ENCODE results near the gene PCDH9.

PCDH9 gene

DNA sequence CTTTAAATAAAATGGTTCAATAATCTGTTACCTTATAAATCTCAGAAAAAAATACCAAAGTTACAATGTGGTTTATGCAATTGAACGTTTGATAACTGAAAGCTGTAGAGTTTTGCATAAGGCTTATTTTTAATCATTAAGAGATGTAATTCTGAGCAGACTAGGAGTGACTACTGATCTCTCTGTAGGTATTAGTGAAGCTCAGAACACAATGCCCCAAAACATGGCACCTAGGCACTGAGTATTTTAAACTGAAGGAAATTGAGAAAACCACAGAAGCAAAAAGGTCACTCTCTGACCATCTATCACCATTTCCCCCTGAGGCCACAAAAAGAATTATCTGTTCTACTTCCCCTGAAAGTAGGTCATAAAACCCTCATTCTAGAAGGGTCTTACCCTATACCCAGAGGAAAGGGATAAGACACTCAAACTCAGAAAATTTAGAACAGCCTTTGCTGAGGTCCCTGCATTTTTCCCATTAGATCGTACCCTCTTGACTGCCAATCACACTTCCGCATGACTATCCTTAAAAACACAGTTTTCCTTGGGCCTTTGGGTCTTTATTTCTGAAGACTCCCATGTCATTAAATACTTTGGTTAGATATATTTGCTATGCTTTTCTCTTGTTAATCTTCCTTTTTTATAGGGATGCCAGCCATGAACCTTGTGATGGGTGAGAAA, 158.1 kb downstream of the PCDH9 start:
- H3K9ac ChIP-seq (ENCODE audit: insufficient read length, low read depth) = no peak overlapping the region
- TF ChIP-seq YY1 (IDR thresholded peaks at IDR 0.05; ENCODE audit: insufficient read depth, insufficient read length) (no peak), SUZ12 (IDR thresholded peaks at IDR 0.05; ENCODE audit: extremely low read depth, insufficient read depth, insufficient read length) (no peak), ZNF274 (IDR thresholded peaks at IDR 0.05; ENCODE audit: low read depth, low read length) (no peak)
- no peaks in the 10 kb centered on the region for H3K9me3 ChIP-seq (ENCODE audit: insufficient read depth, low read length)

DNA sequence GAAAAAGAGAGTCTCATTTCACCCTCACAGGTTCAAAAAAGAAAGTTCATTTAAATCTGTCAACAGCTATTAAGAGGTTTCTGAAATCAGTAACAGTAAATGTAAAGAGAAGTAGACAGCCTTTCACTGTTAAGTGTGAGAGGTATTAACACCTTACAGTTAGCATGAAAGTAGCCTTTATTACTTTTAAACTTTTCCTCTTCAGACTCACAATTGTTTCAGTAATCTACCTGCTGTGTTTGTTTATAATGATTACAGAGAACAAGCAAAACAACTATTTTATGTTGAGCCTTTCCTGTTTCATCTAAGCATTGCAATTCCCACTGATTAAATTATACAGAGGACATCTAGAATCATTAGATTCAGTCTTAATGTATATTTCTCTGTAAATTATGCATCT, 159.8 kb downstream of the PCDH9 start:
- Histone ChIP-seq H3K4me1 (ENCODE audit: insufficient read depth, insufficient read length) (no peaks in the 10 kb centered on the region), H3K27me3 (ENCODE audit: insufficient read depth, insufficient read length) (no peaks in the 10 kb centered on the region), H3K9me3 (ENCODE audit: insufficient read depth, low read length) (no peaks in the 10 kb centered on the region), H3K9ac (ENCODE audit: insufficient read length, low read depth) (no peak overlapping the region), H3K4me3 (ENCODE audit: insufficient read length, low read depth) (no peak overlapping the region), H3K36me3 (ENCODE audit: insufficient read depth, insufficient read length, low read length) (no peaks in the 10 kb centered on the region)
- TF ChIP-seq SUZ12 (IDR thresholded peaks at IDR 0.05; ENCODE audit: extremely low read depth, insufficient read depth, insufficient read length) (no peak), ZNF274 (IDR thresholded peaks at IDR 0.05; ENCODE audit: low read depth, low read length) (no peak), YY1 (IDR thresholded peaks at IDR 0.05; ENCODE audit: insufficient read depth, insufficient read length) (no peak)
- DNase-seq (ENCODE audit: low read depth, low spot score) = no peak

More for the DNA sequence above, 158.1 kb downstream of the PCDH9 start:
- no peak for DNase-seq (ENCODE audit: low read depth, low spot score)
- Histone ChIP-seq H3K27me3 (ENCODE audit: insufficient read depth, insufficient read length) (no peaks in the 10 kb centered on the region), H3K36me3 (ENCODE audit: insufficient read depth, insufficient read length, low read length) (no peaks in the 10 kb centered on the region), H3K4me1 (ENCODE audit: insufficient read depth, insufficient read length) (no peaks in the 10 kb centered on the region), H3K4me3 (ENCODE audit: insufficient read length, low read depth) (no peak overlapping the region)

GRCh38 chr13:67069117-67069767, 160.9 kb downstream of the PCDH9 start:
- H3K4me3 ChIP-seq (ENCODE audit: insufficient read length, low read depth) = no peak overlapping the region

GRCh38 chr13:67064920-67065319, 165.2 kb downstream of the PCDH9 start:
- Histone ChIP-seq H3K4me3 (ENCODE audit: insufficient read length, low read depth) (no peak overlapping the region), H3K9ac (ENCODE audit: insufficient read length, low read depth) (no peak overlapping the region), H3K36me3 (ENCODE audit: insufficient read depth, insufficient read length, low read length) (no peaks in the 10 kb centered on the region), H3K4me1 (ENCODE audit: insufficient read depth, insufficient read length) (no peaks in the 10 kb centered on the region), H3K9me3 (ENCODE audit: insufficient read depth, low read length) (no peaks in the 10 kb centered on the region), H3K27me3 (ENCODE audit: insufficient read depth, insufficient read length) (no peaks in the 10 kb centered on the region)
- no peak for DNase-seq (ENCODE audit: low read depth, low spot score)
- TF ChIP-seq SUZ12 (IDR thresholded peaks at IDR 0.05; ENCODE audit: extremely low read depth, insufficient read depth, insufficient read length) = no peak
- TF ChIP-seq ZNF274 (IDR thresholded peaks at IDR 0.05; ENCODE audit: low read depth, low read length) = no peak
- TF ChIP-seq YY1 (IDR thresholded peaks at IDR 0.05; ENCODE audit: insufficient read depth, insufficient read length) = no peak

More at GRCh38 chr13:67069117-67069767, 160.9 kb downstream of the PCDH9 start:
- H3K9ac ChIP-seq (ENCODE audit: insufficient read length, low read depth) = no peak overlapping the region
- no peaks in the 10 kb centered on the region for H3K4me1 ChIP-seq (ENCODE audit: insufficient read depth, insufficient read length)
- H3K9me3 ChIP-seq (ENCODE audit: insufficient read depth, low read length) = no peaks in the 10 kb centered on the region
- H3K36me3 ChIP-seq (ENCODE audit: insufficient read depth, insufficient read length, low read length) = no peaks in the 10 kb centered on the region
- H3K27me3 ChIP-seq (ENCODE audit: insufficient read depth, insufficient read length) = no peaks in the 10 kb centered on the region
- no peak for DNase-seq (ENCODE audit: low read depth, low spot score)
- TF ChIP-seq YY1 (IDR thresholded peaks at IDR 0.05; ENCODE audit: insufficient read depth, insufficient read length) (no peak), ZNF274 (IDR thresholded peaks at IDR 0.05; ENCODE audit: low read depth, low read length) (no peak), SUZ12 (IDR thresholded peaks at IDR 0.05; ENCODE audit: extremely low read depth, insufficient read depth, insufficient read length) (no peak)

DNA sequence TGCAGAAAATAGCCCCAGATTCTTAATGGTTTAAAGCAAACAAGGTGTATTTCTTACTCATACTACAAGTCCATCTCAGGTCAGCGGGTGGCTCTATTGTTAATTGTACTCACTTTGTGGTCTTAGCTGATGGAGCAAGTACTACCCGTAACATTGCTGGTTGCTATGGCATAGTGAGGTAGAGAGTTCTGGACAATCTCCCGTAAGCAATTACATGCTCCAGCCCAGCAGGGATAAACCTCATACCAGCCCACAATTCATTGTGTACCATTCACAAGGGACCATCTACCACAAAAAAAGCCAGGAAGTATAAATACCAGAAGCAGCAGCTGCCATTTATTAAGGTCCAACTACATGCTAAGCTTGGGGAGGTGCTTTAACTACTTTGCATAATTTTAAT, 167.1 kb downstream of the PCDH9 start:
- TF ChIP-seq SUZ12 (IDR thresholded peaks at IDR 0.05; ENCODE audit: extremely low read depth, insufficient read depth, insufficient read length) = no peak
- no peak for TF ChIP-seq YY1 (IDR thresholded peaks at IDR 0.05; ENCODE audit: insufficient read depth, insufficient read length)
- no peak for TF ChIP-seq ZNF274 (IDR thresholded peaks at IDR 0.05; ENCODE audit: low read depth, low read length)
- no peak overlapping the region for H3K9ac ChIP-seq (ENCODE audit: insufficient read length, low read depth)
- no peak for DNase-seq (ENCODE audit: low read depth, low spot score)
- H3K4me1 ChIP-seq (ENCODE audit: insufficient read depth, insufficient read length) = no peaks in the 10 kb centered on the region
- H3K27me3 ChIP-seq (ENCODE audit: insufficient read depth, insufficient read length) = no peaks in the 10 kb centered on the region
- H3K36me3 ChIP-seq (ENCODE audit: insufficient read depth, insufficient read length, low read length) = no peaks in the 10 kb centered on the region
- H3K4me3 ChIP-seq (ENCODE audit: insufficient read length, low read depth) = no peak overlapping the region
- no peaks in the 10 kb centered on the region for H3K9me3 ChIP-seq (ENCODE audit: insufficient read depth, low read length)

DNA sequence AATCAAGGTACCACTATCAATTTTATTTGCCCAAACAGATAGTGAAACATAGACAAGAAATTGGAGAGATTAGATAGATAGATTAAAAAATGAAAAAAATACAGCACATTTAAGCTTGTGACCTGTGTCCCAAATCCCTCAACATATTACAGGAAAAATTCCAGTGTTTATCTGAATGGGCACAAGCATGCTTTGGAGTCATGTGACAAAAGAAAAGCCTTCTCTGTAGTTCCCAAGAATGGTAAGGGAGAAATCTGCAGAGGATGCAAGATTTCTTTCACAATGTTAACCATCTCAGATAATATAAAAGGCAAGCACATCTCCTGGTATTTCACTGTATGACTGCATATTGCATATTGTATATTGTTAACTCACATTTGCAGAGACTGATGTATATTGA, 168.0 kb downstream of the PCDH9 start:
- TF ChIP-seq ZNF274 (IDR thresholded peaks at IDR 0.05; ENCODE audit: low read depth, low read length) (no peak), YY1 (IDR thresholded peaks at IDR 0.05; ENCODE audit: insufficient read depth, insufficient read length) (no peak), SUZ12 (IDR thresholded peaks at IDR 0.05; ENCODE audit: extremely low read depth, insufficient read depth, insufficient read length) (no peak)
- Histone ChIP-seq H3K4me1 (ENCODE audit: insufficient read depth, insufficient read length) (no peaks in the 10 kb centered on the region), H3K4me3 (ENCODE audit: insufficient read length, low read depth) (no peak overlapping the region), H3K27me3 (ENCODE audit: insufficient read depth, insufficient read length) (no peaks in the 10 kb centered on the region), H3K9ac (ENCODE audit: insufficient read length, low read depth) (no peak overlapping the region), H3K9me3 (ENCODE audit: insufficient read depth, low read length) (no peaks in the 10 kb centered on the region), H3K36me3 (ENCODE audit: insufficient read depth, insufficient read length, low read length) (no peaks in the 10 kb centered on the region)
- no peak for DNase-seq (ENCODE audit: low read depth, low spot score)

DNA sequence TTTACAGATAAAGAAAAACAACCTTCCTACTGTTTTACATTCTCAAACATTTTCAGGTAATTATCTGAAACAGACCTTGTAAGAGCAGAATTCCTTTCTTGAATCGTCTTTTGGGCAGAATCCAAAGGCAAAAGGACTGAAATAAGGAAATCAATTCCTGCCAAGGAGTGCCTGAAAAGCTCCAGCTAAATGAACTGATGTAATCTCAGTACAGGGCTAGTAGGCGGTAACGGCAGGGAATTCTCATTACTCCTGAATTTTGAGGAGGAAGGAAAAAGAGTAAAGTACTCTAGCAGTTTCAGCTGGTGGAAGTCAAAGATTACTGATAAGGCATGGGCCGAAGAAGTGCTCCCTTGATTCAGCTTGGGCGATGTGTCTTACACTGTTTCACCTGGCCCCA, 168.4 kb downstream of the PCDH9 start:
- Histone ChIP-seq H3K9ac (ENCODE audit: insufficient read length, low read depth) (no peak overlapping the region), H3K9me3 (ENCODE audit: insufficient read depth, low read length) (no peaks in the 10 kb centered on the region), H3K36me3 (ENCODE audit: insufficient read depth, insufficient read length, low read length) (no peaks in the 10 kb centered on the region), H3K27me3 (ENCODE audit: insufficient read depth, insufficient read length) (no peaks in the 10 kb centered on the region), H3K4me3 (ENCODE audit: insufficient read length, low read depth) (no peak overlapping the region), H3K4me1 (ENCODE audit: insufficient read depth, insufficient read length) (no peaks in the 10 kb centered on the region)
- no peak for DNase-seq (ENCODE audit: low read depth, low spot score)
- no peak for TF ChIP-seq YY1 (IDR thresholded peaks at IDR 0.05; ENCODE audit: insufficient read depth, insufficient read length)
- no peak for TF ChIP-seq ZNF274 (IDR thresholded peaks at IDR 0.05; ENCODE audit: low read depth, low read length)
- TF ChIP-seq SUZ12 (IDR thresholded peaks at IDR 0.05; ENCODE audit: extremely low read depth, insufficient read depth, insufficient read length) = no peak

Data from NT2/D1 (cell line).